Activated CD4-positive, alpha-beta T cell treated with anti-CD3 and anti-CD28 coated beads, Interleukin-10, Interleukin-2, amounts not matched to agents 100 ng/mL and 50 ng/mL, durations not matched to agents 16 hours and 8 hours (primary cell): ENCODE results near the gene NUDC.
A peak's percentile ranks its signal among the peaks of the same experiment; 100 is the strongest.
"Not testable (repeated sequence)": the region's sequence is repeated elsewhere in the genome, so short reads cannot be mapped to it uniquely, and the experiment has no call there.

Source experiments
- DNase-seq: peaks from one replicate; pipeline ENCODE4 v3.0.0-alpha.2; 2020

The NUDC gene

GRCh38 chr1:26921540-26922430 is at the start of gene NUDC:
Gene NUDC (plus strand): TSS chr1:26921743. CDS start chr1:26921849, 106 bp downstream.
- peak; percentile 99 for DNase-seq

DNA sequence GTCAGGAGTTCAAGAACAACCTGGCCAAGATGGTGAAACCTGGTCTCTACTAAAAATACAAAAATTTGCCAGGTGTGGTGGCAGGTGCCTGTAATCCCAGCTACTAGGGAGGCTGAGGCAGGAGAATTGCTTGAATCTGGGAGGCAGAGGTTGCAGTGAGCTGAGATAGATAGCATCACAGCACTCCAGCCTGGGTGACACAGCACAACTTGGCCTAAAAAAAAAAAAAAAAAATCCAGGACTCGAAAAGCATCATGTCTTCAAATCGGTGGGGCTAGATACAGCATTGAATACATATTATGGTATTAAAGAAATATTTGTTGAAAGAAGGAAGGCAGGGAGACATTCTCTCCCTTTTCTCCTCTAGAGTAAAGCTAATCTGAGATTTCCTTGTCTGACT is 48.4 kb upstream of the NUDC start:
- DNase-seq = not testable (repeated sequence)

DNA sequence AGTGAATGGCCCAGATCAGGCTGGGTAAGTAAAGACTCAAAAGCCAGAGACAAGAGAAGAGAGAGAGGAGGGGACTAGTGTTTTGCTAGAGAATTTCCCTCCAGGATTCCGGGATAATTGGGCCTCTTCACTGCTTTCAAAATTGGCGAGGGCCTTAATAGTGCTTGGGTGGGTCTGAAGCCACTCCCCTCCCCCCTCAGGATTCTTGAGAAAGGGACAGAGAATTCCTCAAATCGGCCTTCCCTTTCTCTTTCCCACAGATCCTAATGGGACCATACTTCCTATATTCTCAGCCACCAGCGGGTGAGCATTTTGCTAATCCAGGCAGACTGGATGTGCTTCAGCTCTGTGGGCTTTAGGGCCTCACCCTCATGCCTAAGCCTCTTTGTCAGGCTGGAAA is 46.6 kb upstream of the NUDC start:
- DNase-seq = no peak

GRCh38 chr1:26877326-26877725 is 44.2 kb upstream of the NUDC start:
- DNase-seq = no peak

DNA sequence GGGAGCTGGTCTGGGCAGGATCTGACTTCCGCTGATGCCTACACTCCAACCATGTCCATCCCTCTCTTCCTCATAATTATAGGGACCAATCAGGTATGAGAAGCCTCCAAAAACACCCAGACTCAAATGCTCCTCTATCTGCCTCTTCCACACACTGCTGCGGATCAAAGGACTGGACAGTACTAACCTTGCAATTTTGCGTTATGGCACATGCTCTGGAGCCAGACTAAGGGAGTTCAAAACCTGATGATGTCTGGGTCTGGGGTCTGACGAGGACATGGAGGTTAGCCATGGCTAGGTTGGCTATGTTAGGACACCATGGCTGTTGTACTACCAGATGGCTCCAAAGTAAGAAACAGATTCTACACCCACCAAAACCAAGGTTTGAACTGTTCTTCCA is 41.8 kb upstream of the NUDC start:
- DNase-seq = no peak

DNA sequence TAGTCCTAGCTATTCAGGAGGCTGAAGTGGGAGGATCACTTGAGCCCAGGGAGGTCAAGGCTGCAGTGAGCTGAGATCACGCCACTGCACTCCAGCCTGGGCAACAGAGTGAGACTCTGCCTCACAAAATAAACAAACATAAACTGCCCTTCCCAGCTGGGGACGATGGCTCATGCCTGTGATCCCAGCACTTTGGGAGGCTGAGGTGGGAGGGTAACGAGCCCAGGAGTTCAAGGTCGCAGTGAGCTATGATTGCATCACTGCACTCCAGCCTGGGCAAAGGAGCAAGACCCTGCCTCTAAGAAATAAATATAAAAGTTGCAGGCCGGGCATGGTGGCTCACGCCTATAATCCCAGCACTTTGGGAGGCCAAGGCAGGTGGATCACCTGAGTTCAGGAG is 39.9 kb upstream of the NUDC start:
- DNase-seq = not testable (repeated sequence)

- DNase-seq = no peak
Measured at GRCh38 chr1:26882696-26883463, 38.7 kb upstream of the NUDC start.

- peak; percentile 23 for DNase-seq
Measured at GRCh38 chr1:26887125-26887524, 34.4 kb upstream of the NUDC start.

GRCh38 chr1:26888231-26888630 is 33.3 kb upstream of the NUDC start:
- no peak for DNase-seq

- DNase-seq = peak; percentile 89
Measured at GRCh38 chr1:26889551-26890466, 31.7 kb upstream of the NUDC start, which contains the start of gene GPN2. Gene GPN2 (minus strand): TSS chr1:26890283. CDS start chr1:26890096, 187 bp downstream.

DNA sequence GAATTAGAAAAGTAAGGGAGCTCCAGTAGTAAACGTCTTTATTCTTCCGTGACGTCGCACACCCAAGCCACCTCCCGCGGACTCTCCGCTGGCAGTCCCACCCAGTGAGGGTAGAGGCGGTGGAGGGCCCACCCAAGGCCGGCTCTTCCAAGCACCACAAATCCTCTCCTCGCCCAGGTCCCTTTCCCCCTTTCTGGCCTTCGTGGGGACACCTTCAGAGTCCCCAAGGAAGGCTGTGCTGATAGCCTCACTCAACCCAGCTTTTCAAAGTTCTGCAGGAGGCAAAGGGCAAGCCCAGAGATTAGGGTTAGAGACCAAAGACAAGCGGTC is 31.1 kb upstream of the NUDC start:
- DNase-seq = no peak

GRCh38 chr1:26894263-26894662 is 27.3 kb upstream of the NUDC start:
- DNase-seq = no peak

GRCh38 chr1:26897351-26897750 is 24.2 kb upstream of the NUDC start:
- DNase-seq = no peak

DNA sequence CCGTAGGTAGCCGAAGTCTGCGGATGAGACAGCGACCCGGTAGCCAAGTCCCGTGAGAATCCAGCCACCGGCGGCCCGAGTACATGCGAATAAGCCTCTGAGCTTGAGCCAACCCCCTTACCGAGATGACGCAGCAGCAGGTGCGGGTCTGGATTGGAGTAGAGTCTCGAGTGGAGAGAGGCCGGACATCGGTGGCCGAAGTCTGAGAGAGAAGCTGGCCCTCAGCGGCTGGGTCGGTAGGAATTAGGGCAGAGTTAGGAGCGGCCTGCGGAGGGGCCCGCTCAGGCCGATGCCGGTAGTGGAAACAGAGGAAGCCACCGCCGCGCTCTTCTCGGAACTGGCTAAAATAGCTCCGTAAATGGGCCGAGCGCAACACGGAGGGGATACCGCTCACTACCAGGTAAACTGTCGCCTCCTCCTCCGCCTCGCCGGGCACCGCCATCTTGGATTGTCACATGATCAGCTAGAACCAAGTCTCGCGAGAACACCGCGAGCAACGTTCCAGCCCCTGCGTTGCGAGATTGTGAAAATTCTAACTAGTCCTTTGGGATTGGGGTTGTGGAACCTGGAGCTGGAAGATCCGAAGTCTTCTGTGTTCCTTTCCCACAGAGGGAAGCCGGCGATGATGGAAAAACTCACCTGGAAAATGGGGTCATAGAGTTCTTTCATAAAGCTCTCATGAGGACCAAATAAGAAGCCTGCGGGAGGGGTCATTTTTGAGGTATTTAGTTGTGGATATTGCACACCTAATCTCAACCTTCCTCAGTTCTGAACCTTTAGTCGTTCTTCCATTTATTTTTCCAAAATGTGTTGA is 21.3 kb upstream of the NUDC start, which contains the start of gene GPATCH3:
Gene GPATCH3, minus strand, starts transcription at position 467 of the 814 bp plus-strand sequence. Its CDS starts 25 bp downstream, at position 442.
- peak; percentile 93 for DNase-seq

- DNase-seq = no peak
Measured at GRCh38 chr1:26900815-26901511, 20.6 kb upstream of the NUDC start.

- DNase-seq = no peak
Measured at GRCh38 chr1:26907071-26907917, 14.2 kb upstream of the NUDC start.

DNA sequence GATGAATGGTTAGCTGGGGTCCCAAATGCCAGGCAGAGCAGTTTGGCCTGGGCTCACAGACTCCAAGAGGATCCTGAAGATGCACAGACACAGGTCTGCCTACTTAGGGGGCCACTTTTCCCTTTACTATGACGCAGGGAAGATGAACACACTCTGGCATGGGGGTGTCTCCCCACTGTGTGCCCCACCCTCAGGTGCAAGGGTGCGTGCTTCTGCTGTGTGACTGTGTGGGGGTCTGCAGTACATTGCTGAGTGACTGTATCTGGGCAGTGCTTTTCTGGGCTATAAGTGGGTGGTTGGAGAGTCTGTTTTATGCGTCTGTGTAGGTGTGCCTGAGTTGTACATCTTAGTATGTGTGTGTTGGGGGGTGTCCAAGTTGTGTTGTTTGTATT is 11.6 kb upstream of the NUDC start:
- DNase-seq = no peak

DNA sequence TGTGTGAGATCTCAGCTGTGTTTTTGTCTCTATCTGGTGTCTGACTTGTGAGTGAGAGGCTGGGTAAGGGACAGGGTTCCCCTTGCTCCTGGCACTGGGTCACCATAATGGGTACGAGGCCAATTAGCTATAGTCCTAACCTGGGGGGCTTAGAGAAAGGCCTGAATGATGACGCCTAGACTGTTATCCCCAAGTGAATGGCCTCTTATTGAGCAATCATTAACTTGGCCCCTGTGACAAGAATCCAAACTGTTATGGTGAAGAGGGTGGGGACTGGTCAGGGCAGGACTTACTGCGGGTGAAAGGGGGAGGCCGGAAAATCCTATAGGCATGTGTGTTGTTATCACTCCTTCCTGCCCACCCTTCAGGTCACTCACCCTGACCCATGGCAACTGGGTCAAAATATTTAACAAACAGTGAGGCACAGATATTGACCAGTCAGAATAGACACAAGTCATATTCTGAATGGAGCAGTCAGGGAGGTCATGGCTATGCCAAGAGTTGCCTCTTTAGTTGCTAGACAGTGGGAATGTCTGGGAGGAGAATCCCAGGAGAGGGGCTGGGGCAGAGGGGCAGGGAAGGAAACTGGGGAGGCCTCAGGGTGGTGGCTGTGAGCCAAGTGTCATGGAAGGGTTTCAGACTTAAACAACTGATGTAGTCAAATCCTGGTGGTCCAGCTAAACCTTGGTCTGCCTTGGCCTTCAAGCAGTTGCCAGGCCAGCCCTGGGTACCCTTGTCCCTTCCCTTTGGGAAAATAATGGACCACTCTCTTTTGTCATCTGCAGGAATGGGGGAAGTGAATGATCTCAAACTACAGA is 11.0 kb upstream of the NUDC start:
- DNase-seq = no peak

DNA sequence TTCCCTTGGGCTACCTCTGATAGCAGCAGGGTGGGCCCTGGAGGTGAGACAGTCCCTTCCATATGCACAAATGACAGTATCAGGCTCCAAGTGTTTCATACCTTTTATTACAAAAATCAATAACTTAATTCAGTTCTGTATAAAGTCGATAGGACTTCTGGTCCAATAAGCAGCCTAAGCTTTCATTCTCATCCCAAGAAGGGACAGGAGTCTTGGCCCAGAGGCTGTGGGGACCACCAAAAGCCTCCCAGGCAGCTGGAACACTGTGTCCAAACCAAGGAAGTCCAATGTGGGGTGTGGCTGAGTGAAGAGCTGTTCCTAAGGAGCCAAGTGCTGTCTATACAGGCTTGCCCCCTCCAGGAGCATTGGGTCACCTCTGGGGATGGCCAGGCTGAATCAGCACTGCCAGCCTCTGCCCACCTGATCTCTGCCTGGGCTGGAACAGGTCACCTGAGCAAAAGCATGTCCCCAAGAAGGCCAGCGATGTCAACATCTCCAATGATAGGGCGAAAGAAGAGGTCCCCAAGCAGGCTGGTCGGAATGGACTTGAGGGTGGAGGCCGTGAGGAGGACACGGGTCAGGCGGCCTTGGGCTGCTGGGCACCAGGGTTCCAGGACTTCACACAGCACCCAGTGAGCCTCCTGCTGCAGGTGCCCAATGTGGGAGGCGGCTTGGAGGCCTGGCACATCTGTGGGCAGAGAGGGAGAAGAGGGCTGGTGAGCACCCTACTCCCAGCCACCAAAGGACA is 10.0 kb upstream of the NUDC start:
- DNase-seq = no peak
